HEK293 (cell line): ENCODE data around the gene MED16.

Experiments
- EGR2 ChIP-seq: fragments of 450-650 bp; formaldehyde crosslinking; IDR thresholded peaks from 2 replicates; pipeline ENCODE4 v1.5.1; 2016; ENCODE audit warnings: low read depth, missing biosample characterization, missing genetic modification characterization
- KLF16 ChIP-seq: fragments of 450-650 bp; formaldehyde crosslinking; IDR thresholded peaks from 2 replicates; pipeline ENCODE4 v1.5.1; 2017; ENCODE audit warnings: missing biosample characterization, missing genetic modification characterization
- REPIN1 ChIP-seq: fragments of 450-650 bp; formaldehyde crosslinking; IDR thresholded peaks from 2 replicates; pipeline ENCODE4 v1.5.1; 2017; ENCODE audit warnings: missing biosample characterization, missing genetic modification characterization, low read depth
- SP2 ChIP-seq: fragments of 450-650 bp; formaldehyde crosslinking; IDR thresholded peaks from 2 replicates; pipeline ENCODE4 v1.5.1; 2016; ENCODE audit warnings: missing biosample characterization, missing genetic modification characterization
- TRIM28 ChIP-seq: IDR thresholded peaks from 2 replicates; pipeline ENCODE4 v1.6.1; 2011; ENCODE audit warnings: low read length, control low read depth, borderline replicate concordance
- WT1 ChIP-seq: fragments of 450-650 bp; formaldehyde crosslinking; IDR thresholded peaks from 2 replicates; pipeline ENCODE4 v1.5.1; 2016; ENCODE audit warnings: missing biosample characterization, missing genetic modification characterization
- ZBTB7A ChIP-seq: fragments of 450-650 bp; formaldehyde crosslinking; IDR thresholded peaks from 2 replicates; pipeline ENCODE4 v1.5.1; 2016; ENCODE audit warnings: low read depth, missing biosample characterization, missing genetic modification characterization
- ZFP37 ChIP-seq: fragments of 450-650 bp; formaldehyde crosslinking; IDR thresholded peaks from 2 replicates; pipeline ENCODE4 v1.5.1; 2016; ENCODE audit warnings: missing biosample characterization, missing genetic modification characterization
- ZNF211 ChIP-seq: fragments of 450-650 bp; formaldehyde crosslinking; IDR thresholded peaks from 2 replicates; pipeline ENCODE4 v1.5.1; 2016; ENCODE audit warnings: low read depth, missing biosample characterization, missing genetic modification characterization
- ZNF24 ChIP-seq: fragments of 450-650 bp; formaldehyde crosslinking; IDR thresholded peaks from 2 replicates; pipeline ENCODE4 v1.5.1; 2016; ENCODE audit warnings: missing biosample characterization, missing genetic modification characterization
- ZNF354C ChIP-seq: fragments of 450-650 bp; formaldehyde crosslinking; IDR thresholded peaks from 2 replicates; pipeline ENCODE4 v1.5.1; 2016; ENCODE audit warnings: missing biosample characterization, missing genetic modification characterization, low read depth, borderline replicate concordance
- ZNF473 ChIP-seq: fragments of 450-650 bp; formaldehyde crosslinking; IDR thresholded peaks from 2 replicates; pipeline ENCODE4 v1.5.1; 2017; ENCODE audit warnings: missing biosample characterization, missing genetic modification characterization
- ZNF629 ChIP-seq: fragments of 450-650 bp; formaldehyde crosslinking; IDR thresholded peaks from 2 replicates; pipeline ENCODE4 v1.5.1; 2017; ENCODE audit warnings: missing biosample characterization, missing genetic modification characterization
- ZNF660 ChIP-seq: fragments of 450-650 bp; IDR thresholded peaks from 2 replicates; pipeline ENCODE4 v1.5.1; 2018; ENCODE audit warnings: missing biosample characterization, mild to moderate bottlenecking, missing genetic modification characterization
- ZNF664 ChIP-seq: fragments of 450-650 bp; formaldehyde crosslinking; IDR thresholded peaks from 2 replicates; pipeline ENCODE4 v1.5.1; 2016; ENCODE audit warnings: missing biosample characterization, missing genetic modification characterization
- TF ChIP-seq, protein P1 (sequence below): fragments of 450-650 bp; formaldehyde crosslinking; IDR thresholded peaks from 2 replicates; pipeline ENCODE4 v1.5.1; 2016; ENCODE audit warnings: missing biosample characterization, missing genetic modification characterization
- TF ChIP-seq, protein P2 (sequence below): fragments of 450-650 bp; formaldehyde crosslinking; IDR thresholded peaks from 2 replicates; pipeline ENCODE4 v1.5.1; 2016; ENCODE audit warnings: missing biosample characterization, missing genetic modification characterization, low read depth
- TF ChIP-seq, protein P3 (sequence below): fragments of 450-650 bp; formaldehyde crosslinking; conservative IDR thresholded peaks from 2 replicates; pipeline ENCODE4 v1.5.1; 2016; ENCODE audit warnings: low read depth, missing biosample characterization, missing genetic modification characterization
- TF ChIP-seq, protein P4 (sequence below): fragments of 450-650 bp; formaldehyde crosslinking; IDR thresholded peaks from 2 replicates; pipeline ENCODE4 v1.5.1; 2017; ENCODE audit warnings: missing biosample characterization, missing genetic modification characterization
- TF ChIP-seq, protein P5 (sequence below): fragments of 450-650 bp; formaldehyde crosslinking; IDR thresholded peaks from 2 replicates; pipeline ENCODE4 v1.5.1; 2016; ENCODE audit warnings: missing biosample characterization, missing genetic modification characterization
- TF ChIP-seq, protein P6 (sequence below): fragments of 450-650 bp; formaldehyde crosslinking; IDR thresholded peaks from 2 replicates; pipeline ENCODE4 v1.5.1; 2016; ENCODE audit warnings: missing biosample characterization, missing genetic modification characterization
- TF ChIP-seq, protein P7 (sequence below): fragments of 450-650 bp; formaldehyde crosslinking; IDR thresholded peaks from 2 replicates; pipeline ENCODE4 v1.5.1; 2016; ENCODE audit warnings: missing biosample characterization, missing genetic modification characterization

The MED16 gene

DNA sequence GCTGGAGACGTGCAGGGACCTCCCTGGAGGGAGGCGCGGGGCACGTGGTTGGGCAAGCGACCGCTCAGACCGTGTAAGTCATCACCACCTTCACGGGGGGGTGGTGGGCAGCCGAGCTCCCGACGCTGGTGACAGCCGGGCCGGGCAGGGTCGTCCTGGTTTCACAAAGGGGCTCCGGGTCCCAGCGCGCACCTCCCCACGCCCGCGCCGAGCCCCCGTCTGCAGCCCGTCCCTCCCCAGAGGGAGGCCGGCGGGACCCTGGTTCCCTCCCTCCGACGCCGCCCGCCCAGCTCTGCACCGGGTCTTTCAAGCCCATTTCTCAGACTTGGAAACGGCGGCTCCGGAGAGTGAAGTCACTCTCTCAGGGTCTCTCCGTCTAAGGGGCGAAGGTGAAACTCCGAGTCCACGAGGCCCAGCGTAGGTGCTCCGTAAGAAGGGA, 32.1 kb upstream of the MED16 start (continued):
- TF ChIP-seq ZNF473 (tag by site-specific recombination) (no peak), ZNF629 (tag by site-specific recombination) (peak; percentile 46), ZNF664 (tag by site-specific recombination) (no peak), ZNF211 (tag by site-specific recombination) (no peak), ZFP37 (no peak), EGR2 (tag by site-specific recombination) (no peak), KLF16 (tag by site-specific recombination) (no peak), ZNF354C (no peak), SP2 (tag by site-specific recombination) (peak; percentile 62), ZNF660 (tag by site-specific recombination) (0 out of 2 replicates have a peak, but pooled peaks have one; percentile 71), WT1 (tag by site-specific recombination) (0 out of 2 replicates have a peak, but pooled peaks have one; percentile 12), TRIM28 (no peak), ZNF24 (tag by site-specific recombination) (peak; percentile 69), ZBTB7A (tag by site-specific recombination) (peak; percentile 82), REPIN1 (tag by site-specific recombination) (no peak)
- TF ChIP-seq, protein P1, sequence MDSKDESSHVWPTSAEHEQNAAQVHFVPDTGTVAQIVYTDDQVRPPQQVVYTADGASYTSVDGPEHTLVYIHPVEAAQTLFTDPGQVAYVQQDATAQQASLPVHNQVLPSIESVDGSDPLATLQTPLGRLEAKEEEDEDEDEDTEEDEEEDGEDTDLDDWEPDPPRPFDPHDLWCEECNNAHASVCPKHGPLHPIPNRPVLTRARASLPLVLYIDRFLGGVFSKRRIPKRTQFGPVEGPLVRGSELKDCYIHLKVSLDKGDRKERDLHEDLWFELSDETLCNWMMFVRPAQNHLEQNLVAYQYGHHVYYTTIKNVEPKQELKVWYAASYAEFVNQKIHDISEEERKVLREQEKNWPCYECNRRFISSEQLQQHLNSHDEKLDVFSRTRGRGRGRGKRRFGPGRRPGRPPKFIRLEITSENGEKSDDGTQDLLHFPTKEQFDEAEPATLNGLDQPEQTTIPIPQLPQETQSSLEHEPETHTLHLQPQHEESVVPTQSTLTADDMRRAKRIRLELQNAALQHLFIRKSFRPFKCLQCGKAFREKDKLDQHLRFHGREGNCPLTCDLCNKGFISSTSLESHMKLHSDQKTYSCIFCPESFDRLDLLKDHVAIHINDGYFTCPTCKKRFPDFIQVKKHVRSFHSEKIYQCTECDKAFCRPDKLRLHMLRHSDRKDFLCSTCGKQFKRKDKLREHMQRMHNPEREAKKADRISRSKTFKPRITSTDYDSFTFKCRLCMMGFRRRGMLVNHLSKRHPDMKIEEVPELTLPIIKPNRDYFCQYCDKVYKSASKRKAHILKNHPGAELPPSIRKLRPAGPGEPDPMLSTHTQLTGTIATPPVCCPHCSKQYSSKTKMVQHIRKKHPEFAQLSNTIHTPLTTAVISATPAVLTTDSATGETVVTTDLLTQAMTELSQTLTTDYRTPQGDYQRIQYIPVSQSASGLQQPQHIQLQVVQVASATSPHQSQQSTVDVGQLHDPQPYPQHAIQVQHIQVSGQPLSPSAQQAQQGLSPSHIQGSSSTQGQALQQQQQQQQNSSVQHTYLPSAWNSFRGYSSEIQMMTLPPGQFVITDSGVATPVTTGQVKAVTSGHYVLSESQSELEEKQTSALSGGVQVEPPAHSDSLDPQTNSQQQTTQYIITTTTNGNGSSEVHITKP (tag by site-specific recombination): peak; percentile 58
- TF ChIP-seq, protein P2, sequence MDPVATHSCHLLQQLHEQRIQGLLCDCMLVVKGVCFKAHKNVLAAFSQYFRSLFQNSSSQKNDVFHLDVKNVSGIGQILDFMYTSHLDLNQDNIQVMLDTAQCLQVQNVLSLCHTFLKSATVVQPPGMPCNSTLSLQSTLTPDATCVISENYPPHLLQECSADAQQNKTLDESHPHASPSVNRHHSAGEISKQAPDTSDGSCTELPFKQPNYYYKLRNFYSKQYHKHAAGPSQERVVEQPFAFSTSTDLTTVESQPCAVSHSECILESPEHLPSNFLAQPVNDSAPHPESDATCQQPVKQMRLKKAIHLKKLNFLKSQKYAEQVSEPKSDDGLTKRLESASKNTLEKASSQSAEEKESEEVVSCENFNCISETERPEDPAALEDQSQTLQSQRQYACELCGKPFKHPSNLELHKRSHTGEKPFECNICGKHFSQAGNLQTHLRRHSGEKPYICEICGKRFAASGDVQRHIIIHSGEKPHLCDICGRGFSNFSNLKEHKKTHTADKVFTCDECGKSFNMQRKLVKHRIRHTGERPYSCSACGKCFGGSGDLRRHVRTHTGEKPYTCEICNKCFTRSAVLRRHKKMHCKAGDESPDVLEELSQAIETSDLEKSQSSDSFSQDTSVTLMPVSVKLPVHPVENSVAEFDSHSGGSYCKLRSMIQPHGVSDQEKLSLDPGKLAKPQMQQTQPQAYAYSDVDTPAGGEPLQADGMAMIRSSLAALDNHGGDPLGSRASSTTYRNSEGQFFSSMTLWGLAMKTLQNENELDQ: no peak
- TF ChIP-seq, protein P3, sequence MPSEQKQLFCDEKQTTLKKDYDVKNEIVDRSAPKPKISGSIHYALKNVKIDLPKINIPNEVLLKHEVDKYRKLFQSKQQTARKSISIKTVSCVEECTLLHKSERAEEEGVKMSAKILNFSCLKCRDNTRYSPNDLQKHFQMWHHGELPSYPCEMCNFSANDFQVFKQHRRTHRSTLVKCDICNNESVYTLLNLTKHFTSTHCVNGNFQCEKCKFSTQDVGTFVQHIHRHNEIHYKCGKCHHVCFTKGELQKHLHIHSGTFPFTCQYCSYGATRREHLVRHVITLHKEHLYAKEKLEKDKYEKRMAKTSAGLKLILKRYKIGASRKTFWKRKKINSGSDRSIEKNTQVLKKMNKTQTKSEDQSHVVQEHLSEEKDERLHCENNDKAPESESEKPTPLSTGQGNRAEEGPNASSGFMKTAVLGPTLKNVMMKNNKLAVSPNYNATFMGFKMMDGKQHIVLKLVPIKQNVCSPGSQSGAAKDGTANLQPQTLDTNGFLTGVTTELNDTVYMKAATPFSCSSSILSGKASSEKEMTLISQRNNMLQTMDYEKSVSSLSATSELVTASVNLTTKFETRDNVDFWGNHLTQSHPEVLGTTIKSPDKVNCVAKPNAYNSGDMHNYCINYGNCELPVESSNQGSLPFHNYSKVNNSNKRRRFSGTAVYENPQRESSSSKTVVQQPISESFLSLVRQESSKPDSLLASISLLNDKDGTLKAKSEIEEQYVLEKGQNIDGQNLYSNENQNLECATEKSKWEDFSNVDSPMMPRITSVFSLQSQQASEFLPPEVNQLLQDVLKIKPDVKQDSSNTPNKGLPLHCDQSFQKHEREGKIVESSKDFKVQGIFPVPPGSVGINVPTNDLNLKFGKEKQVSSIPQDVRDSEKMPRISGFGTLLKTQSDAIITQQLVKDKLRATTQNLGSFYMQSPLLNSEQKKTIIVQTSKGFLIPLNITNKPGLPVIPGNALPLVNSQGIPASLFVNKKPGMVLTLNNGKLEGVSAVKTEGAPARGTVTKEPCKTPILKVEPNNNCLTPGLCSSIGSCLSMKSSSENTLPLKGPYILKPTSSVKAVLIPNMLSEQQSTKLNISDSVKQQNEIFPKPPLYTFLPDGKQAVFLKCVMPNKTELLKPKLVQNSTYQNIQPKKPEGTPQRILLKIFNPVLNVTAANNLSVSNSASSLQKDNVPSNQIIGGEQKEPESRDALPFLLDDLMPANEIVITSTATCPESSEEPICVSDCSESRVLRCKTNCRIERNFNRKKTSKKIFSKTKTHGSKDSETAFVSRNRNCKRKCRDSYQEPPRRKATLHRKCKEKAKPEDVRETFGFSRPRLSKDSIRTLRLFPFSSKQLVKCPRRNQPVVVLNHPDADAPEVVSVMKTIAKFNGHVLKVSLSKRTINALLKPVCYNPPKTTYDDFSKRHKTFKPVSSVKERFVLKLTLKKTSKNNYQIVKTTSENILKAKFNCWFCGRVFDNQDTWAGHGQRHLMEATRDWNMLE (tag by site-specific recombination): no peak
- TF ChIP-seq, protein P4, sequence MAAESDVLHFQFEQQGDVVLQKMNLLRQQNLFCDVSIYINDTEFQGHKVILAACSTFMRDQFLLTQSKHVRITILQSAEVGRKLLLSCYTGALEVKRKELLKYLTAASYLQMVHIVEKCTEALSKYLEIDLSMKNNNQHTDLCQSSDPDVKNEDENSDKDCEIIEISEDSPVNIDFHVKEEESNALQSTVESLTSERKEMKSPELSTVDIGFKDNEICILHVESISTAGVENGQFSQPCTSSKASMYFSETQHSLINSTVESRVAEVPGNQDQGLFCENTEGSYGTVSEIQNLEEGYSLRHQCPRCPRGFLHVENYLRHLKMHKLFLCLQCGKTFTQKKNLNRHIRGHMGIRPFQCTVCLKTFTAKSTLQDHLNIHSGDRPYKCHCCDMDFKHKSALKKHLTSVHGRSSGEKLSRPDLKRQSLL (tag by site-specific recombination): no peak
- TF ChIP-seq, protein P5, sequence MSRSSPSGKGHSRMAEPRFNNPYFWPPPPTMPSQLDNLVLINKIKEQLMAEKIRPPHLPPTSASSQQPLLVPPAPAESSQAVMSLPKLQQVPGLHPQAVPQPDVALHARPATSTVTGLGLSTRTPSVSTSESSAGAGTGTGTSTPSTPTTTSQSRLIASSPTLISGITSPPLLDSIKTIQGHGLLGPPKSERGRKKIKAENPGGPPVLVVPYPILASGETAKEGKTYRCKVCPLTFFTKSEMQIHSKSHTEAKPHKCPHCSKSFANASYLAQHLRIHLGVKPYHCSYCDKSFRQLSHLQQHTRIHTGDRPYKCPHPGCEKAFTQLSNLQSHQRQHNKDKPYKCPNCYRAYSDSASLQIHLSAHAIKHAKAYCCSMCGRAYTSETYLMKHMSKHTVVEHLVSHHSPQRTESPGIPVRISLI: no peak
- TF ChIP-seq, protein P6, sequence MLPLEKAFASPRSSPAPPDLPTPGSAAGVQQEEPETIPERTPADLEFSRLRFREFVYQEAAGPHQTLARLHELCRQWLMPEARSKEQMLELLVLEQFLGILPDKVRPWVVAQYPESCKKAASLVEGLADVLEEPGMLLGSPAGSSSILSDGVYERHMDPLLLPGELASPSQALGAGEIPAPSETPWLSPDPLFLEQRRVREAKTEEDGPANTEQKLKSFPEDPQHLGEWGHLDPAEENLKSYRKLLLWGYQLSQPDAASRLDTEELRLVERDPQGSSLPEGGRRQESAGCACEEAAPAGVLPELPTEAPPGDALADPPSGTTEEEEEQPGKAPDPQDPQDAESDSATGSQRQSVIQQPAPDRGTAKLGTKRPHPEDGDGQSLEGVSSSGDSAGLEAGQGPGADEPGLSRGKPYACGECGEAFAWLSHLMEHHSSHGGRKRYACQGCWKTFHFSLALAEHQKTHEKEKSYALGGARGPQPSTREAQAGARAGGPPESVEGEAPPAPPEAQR (tag by site-specific recombination): no peak
- TF ChIP-seq, protein P7, sequence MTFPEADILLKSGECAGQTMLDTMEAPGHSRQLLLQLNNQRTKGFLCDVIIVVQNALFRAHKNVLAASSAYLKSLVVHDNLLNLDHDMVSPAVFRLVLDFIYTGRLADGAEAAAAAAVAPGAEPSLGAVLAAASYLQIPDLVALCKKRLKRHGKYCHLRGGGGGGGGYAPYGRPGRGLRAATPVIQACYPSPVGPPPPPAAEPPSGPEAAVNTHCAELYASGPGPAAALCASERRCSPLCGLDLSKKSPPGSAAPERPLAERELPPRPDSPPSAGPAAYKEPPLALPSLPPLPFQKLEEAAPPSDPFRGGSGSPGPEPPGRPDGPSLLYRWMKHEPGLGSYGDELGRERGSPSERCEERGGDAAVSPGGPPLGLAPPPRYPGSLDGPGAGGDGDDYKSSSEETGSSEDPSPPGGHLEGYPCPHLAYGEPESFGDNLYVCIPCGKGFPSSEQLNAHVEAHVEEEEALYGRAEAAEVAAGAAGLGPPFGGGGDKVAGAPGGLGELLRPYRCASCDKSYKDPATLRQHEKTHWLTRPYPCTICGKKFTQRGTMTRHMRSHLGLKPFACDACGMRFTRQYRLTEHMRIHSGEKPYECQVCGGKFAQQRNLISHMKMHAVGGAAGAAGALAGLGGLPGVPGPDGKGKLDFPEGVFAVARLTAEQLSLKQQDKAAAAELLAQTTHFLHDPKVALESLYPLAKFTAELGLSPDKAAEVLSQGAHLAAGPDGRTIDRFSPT (tag by site-specific recombination): no peak; the same call in 1 of the 2 replicates
